Activated CD4-positive, alpha-beta memory T cell treated with anti-CD3 and anti-CD28 coated beads, Interleukin-2, amount 10 ng/mL, durations not matched to agents 7 days and 5 days (primary cell): ENCODE results near the gene TMEM143. TPM values are rescaled to one million over a fixed set of nuclear protein-coding genes. Genes with fewer than 3 reads are reported as not detected.
"Not testable (repeated sequence)": the region's sequence is repeated elsewhere in the genome, so short reads cannot be mapped to it uniquely, and the experiment has no call there.

Experiments
- CTCF ChIA-PET: fragments of 350-600 bp; sonication (Branson Sonifier 250); formaldehyde crosslinking; loops from one replicate; lab custom pipeline; 2021; ENCODE audit warnings: antibody characterized with exemption, inconsistent platforms; lab: Charles Lee
- POLR2A ChIA-PET: fragments of 350-600 bp; sonication (Branson Sonifier 250); formaldehyde crosslinking; loops from one replicate; lab custom pipeline; 2021; ENCODE audit warnings: antibody characterized with exemption; lab: Charles Lee
- DNase-seq: peaks from one replicate; pipeline ENCODE4 v3.0.0-alpha.2; 2020
- H3K27ac Mint-ChIP-seq: one replicate; pipeline ENCODE4 v1.8.0; 2021; ENCODE audit warnings: mild to moderate bottlenecking, mixed read lengths
- H3K27me3 Mint-ChIP-seq: one replicate; pipeline ENCODE4 v1.8.0; 2021; ENCODE audit warnings: mixed read lengths
- H3K36me3 Mint-ChIP-seq: one replicate; pipeline ENCODE4 v1.8.0; 2021; ENCODE audit warnings: low read depth, mixed read lengths
- H3K4me1 Mint-ChIP-seq: one replicate; pipeline ENCODE4 v1.8.0; 2021; ENCODE audit warnings: mixed read lengths
- H3K4me3 Mint-ChIP-seq: one replicate; pipeline ENCODE4 v1.8.0; 2021; ENCODE audit warnings: mild to moderate bottlenecking, mixed read lengths
- H3K9me3 Mint-ChIP-seq: one replicate; pipeline ENCODE4 v1.8.0; 2021; ENCODE audit warnings: mixed read lengths
- total RNA-seq, 2 experiments: library from RNA; stranded (reverse); gene quantifications; one replicate each; pipeline ENCODE4 v1.2.3, GENCODE V29; 2021

TMEM143 gene
- total RNA-seq, 2 experiments from 2014 or later = 17.4 to 18.2 TPM

DNA sequence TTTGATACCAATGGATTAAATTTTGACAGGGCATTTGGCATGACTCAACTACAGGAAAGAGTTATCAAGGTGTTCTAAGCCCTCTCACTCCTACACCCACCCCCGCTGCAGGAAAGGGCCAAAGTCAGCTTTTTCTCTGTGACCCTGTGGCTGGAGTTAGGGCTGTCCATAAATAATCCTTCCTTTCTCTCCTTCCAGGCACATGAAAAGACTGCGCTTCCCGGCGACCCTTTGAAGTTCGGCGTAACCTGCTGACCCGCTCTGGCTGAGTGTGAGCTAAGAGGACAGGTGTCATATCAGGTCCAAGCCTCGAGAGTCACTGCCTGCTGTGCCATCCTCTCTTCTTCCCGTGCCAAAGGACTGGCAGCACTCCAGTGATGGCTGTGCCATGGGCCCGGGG is 68.3 kb downstream of the TMEM143 start:
- Mint-ChIP-seq H3K4me3 (no peak overlapping the region), H3K36me3 (no peaks in the 10 kb centered on the region), H3K27me3 (peaks cover under 1% of the 10 kb centered on the region), H3K9me3 (no peaks in the 10 kb centered on the region), H3K27ac (no peak overlapping the region), H3K4me1 (peaks cover 6% of the 10 kb centered on the region)
- ChIA-PET CTCF (no interaction called here), POLR2A (no interaction called here)
- DNase-seq = no peak

DNA sequence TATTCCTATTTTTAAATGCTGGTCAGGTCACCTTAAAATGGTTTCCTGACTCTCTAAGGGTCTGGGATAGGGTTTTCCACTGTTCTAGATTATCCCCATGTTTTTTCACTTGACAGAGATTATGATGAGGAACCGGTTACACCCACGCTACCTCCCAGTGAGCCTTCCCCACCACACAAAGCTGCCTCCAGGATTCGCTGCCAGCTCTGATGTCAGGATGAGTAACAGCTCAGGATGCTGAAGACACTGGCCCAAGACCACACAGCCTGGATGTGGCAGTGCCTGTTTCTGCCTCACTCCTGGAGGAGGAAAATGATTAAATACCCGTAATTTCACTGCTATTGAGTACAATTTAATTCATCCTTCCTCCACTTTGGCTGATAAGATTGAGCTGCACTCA is 70.9 kb downstream of the TMEM143 start:
- CTCF ChIA-PET = interaction anchor here (0.7 kb wide), 1 partner anchor 535 kb away, joined by 3 read pairs; no protein-coding TSS in a partner anchor
- H3K36me3 Mint-ChIP-seq = no peaks in the 10 kb centered on the region
- no peak for DNase-seq
- peaks cover 5% of the 10 kb centered on the region for H3K27me3 Mint-ChIP-seq
- H3K27ac Mint-ChIP-seq = no peak overlapping the region
- no peak overlapping the region for H3K4me3 Mint-ChIP-seq
- no peaks in the 10 kb centered on the region for H3K9me3 Mint-ChIP-seq
- POLR2A ChIA-PET = interaction anchor here (1.1 kb wide), 1 partner anchor 41 kb away, joined by 3 read pairs; no protein-coding TSS in a partner anchor
- H3K4me1 Mint-ChIP-seq = peaks cover 6% of the 10 kb centered on the region

DNA sequence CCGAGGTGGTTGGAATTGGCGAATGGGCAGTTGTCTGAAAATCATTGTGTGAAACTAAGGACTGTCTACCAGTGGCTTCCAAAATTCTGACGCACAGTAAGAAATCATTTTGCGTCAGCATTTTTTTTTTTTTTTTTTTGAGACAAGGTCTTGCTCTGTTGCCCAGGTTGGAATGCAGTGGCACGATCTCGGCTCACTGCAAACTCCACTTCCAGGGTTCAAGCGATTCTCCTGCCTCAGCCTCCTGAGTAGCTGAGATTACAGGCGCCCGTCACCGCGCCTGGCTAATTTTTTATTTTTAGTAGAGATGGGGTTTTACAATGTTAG is 72.3 kb downstream of the TMEM143 start:
- CTCF ChIA-PET = interaction anchor here (0.7 to 2.3 kb wide), 9 partner anchors 13 to 889 kb away, joined by 3 to 13 read pairs (median 4); no protein-coding TSS in a partner anchor
- H3K27ac Mint-ChIP-seq, POLR2A ChIA-PET, H3K36me3 Mint-ChIP-seq, H3K27me3 Mint-ChIP-seq, DNase-seq, H3K4me1 Mint-ChIP-seq, H3K9me3 Mint-ChIP-seq: not testable (repeated sequence)
- peak overlapping the region; percentile 60 for H3K4me3 Mint-ChIP-seq

DNA sequence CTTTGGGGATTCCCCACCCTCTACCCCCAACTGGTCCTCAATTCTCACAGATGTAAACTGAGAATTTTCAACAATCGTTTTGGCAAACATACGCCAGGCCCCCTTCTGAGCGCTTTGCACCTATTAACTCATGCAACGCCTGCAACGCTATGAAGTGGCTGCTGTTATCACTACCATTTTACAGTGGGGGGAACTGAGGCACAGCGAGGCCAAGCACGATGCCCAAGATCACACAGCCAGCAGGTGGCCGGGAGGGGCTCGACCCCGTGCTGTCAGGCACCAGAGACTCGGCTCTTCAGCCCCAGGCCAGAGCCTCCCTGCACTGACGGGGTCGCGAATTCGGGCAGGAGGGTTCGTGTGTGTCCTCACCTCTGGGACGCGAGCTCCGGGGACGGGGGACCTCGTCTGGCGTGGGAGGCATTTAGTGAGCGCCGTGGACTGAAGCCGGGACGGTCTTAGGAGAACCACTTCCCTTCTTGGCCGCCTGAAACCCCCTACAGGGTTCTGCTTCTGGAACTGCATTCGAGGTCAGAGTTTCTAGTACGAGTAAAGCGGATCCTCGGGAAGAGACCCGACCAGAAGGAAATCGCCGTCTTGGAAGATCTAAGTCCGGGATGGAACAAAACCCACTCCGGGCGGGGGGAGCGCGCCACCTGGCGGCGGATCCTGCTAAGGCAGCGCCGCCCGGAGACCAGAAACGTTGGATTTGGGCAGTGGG is 72.8 kb downstream of the TMEM143 start:
- Mint-ChIP-seq H3K36me3 (peaks cover 4% of the 10 kb centered on the region), H3K27me3 (peaks cover 8% of the 10 kb centered on the region), H3K4me1 (peaks cover 6% of the 10 kb centered on the region), H3K9me3 (peaks cover 4% of the 10 kb centered on the region), H3K27ac (no peak overlapping the region), H3K4me3 (peak overlapping the region; percentile 60)
- ChIA-PET CTCF (interaction anchor here (1.1 to 2.3 kb wide), 7 partner anchors 13 to 30 kb away, joined by 3 to 13 read pairs (median 5); no protein-coding TSS in a partner anchor), POLR2A (no interaction called here)
- DNase-seq = peak; percentile 59

DNA sequence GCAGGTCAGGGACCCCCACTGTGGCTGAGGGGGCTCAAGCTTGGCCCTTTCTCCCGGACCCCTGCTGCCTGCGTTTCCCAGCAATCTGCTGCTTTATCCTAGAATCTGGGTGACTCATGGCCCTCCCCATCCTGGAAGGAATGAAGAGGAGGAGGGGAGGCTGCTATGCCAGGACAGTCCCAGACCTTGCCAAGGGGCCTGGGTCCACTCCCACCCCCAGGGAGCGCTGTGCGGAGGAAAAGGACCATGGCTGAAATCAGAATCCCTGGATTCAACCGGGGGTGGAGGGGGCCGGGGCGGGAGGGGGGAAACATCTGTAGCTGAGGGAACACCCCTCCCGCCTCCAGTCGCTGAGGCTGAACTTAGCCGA is 73.4 kb downstream of the TMEM143 start:
- Mint-ChIP-seq H3K9me3 (peaks cover 4% of the 10 kb centered on the region), H3K36me3 (peaks cover 4% of the 10 kb centered on the region), H3K4me3 (no peak overlapping the region), H3K4me1 (peaks cover 6% of the 10 kb centered on the region), H3K27ac (no peak overlapping the region), H3K27me3 (peaks cover 8% of the 10 kb centered on the region)
- ChIA-PET CTCF (interaction anchor here (1.1 to 2.3 kb wide), 7 partner anchors 12 to 30 kb away, joined by 3 to 13 read pairs (median 5); no protein-coding TSS in a partner anchor), POLR2A (interaction anchor here (1.2 kb wide), 1 partner anchor 43 kb away, joined by 3 read pairs; no protein-coding TSS in a partner anchor)
- no peak for DNase-seq

DNA sequence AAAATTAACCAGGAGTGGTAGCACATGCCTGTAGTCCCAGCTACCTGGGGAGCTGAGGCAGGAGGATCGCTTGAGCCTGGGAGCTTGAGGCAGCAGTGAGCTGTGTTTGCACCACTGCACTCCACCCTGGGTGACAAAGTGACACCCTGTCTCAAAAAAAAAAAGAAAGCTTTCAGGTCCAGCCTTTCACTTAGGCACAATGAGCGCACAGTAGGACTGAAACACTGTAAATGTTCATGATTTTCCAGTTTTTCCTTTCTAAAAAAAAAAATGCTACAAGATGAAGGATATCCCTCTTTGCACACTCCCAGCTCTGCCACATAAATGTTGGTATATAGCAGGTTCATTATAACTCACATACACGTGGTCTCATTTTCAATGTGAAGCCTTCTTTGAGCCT is 76.0 kb downstream of the TMEM143 start:
- peaks cover 12% of the 10 kb centered on the region for H3K27me3 Mint-ChIP-seq
- H3K9me3 Mint-ChIP-seq = peaks cover 11% of the 10 kb centered on the region
- H3K4me1 Mint-ChIP-seq = peaks cover 6% of the 10 kb centered on the region
- ChIA-PET POLR2A (no interaction called here), CTCF (interaction anchor here (0.7 kb wide), 2 partner anchors 23 to 248 kb away, joined by 3 read pairs; no protein-coding TSS in a partner anchor)
- no peak overlapping the region for H3K27ac Mint-ChIP-seq
- DNase-seq = no peak
- H3K4me3 Mint-ChIP-seq = no peak overlapping the region
- peaks cover 10% of the 10 kb centered on the region for H3K36me3 Mint-ChIP-seq

DNA sequence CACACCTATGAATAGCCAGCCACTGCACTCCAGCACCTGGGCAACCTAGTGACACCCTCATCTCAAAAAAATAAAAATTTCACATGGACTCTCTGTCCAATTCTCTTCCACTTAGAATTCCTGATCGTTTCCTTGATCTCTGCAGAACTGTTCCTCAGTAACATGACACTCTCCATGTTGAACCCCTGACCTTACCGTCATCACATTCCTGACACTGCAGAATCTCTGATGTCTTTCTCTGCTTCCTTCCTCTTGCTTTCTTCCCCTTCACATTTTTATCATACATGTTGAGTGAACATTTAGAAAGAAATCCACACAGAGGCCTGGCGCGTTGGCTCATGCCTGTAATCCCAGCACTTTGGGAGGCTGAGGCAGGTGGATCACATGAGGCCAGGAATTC is 78.8 kb downstream of the TMEM143 start:
- Mint-ChIP-seq H3K36me3 (peaks cover 10% of the 10 kb centered on the region), H3K9me3 (peaks cover 11% of the 10 kb centered on the region), H3K27ac (no peak overlapping the region), H3K4me3 (no peak overlapping the region), H3K4me1 (no peaks in the 10 kb centered on the region), H3K27me3 (peaks cover 12% of the 10 kb centered on the region)
- ChIA-PET POLR2A (no interaction called here), CTCF (no interaction called here)
- DNase-seq = no peak

DNA sequence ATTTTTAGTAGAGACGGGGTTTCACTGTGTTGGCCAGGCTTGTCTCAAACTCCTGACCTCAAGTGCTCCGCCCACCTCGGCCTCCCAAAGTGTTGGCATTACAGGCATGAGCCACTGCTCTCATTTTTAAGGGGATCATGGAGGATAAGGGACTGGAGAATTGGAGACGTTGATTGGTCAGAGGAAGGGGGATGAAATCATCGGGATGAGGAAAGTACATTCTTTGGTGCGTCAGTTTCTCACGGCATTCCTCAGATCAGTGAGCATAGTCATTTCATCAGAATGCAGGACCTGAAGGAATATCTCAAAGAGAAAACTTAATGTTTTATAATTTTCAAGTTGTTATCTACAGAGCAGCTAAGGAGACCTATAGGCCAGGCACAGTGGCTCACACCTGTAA is 79.8 kb downstream of the TMEM143 start:
- H3K27me3 Mint-ChIP-seq = peaks cover 10% of the 10 kb centered on the region
- H3K27ac Mint-ChIP-seq = no peak overlapping the region
- H3K4me1 Mint-ChIP-seq = no peaks in the 10 kb centered on the region
- POLR2A ChIA-PET = no interaction called here
- CTCF ChIA-PET = no interaction called here
- H3K36me3 Mint-ChIP-seq = peaks cover 10% of the 10 kb centered on the region
- peaks cover 11% of the 10 kb centered on the region for H3K9me3 Mint-ChIP-seq
- DNase-seq = no peak
- H3K4me3 Mint-ChIP-seq = no peak overlapping the region

Other genes starting within 250 kb of the TMEM143 start
- gene LIG1, start 193.6 kb downstream of the TMEM143 start, total RNA-seq = 100 to 1,000 TPM; 137 to 146 TPM
- gene ZSWIM9, start 193.3 kb downstream of the TMEM143 start, total RNA-seq = 1 to 10 TPM; 7.0 to 7.8 TPM
- gene CARD8, start 108.0 kb downstream of the TMEM143 start, total RNA-seq = 100 to 1,000 TPM; 247 to 253 TPM
- under 1 TPM; 0.15 to 0.20 TPM for gene ZNF114, start 93.9 kb downstream of the TMEM143 start, total RNA-seq
- gene EMP3, start 38.4 kb downstream of the TMEM143 start, total RNA-seq = 100 to 1,000 TPM; 418 to 447 TPM
- under 1 TPM in 1 of 2 experiments, not detected in 1; 0.28 TPM for gene SYNGR4, start 427 bp upstream of the TMEM143 start, total RNA-seq
- 10 to 100 TPM; 91.8 to 94.4 TPM for gene KDELR1, start 27.6 kb upstream of the TMEM143 start, total RNA-seq
- under 1 TPM; 0.18 TPM for gene GRIN2D, start 29.7 kb upstream of the TMEM143 start, total RNA-seq
- gene GRWD1, start 82.0 kb upstream of the TMEM143 start, total RNA-seq = 10 to 100 TPM; 25.6 to 27.1 TPM
- under 1 TPM; 0.73 to 0.86 TPM for gene KCNJ14, start 91.6 kb upstream of the TMEM143 start, total RNA-seq
- 10 to 100 TPM; 53.2 to 55.3 TPM for gene CYTH2, start 105.4 kb upstream of the TMEM143 start, total RNA-seq
- 1 to 10 TPM; 3.8 to 5.4 TPM for gene LMTK3, start 147.9 kb upstream of the TMEM143 start, total RNA-seq
- gene SULT2B1, start 188.2 kb upstream of the TMEM143 start, total RNA-seq = not detected
- not detected for gene SPACA4, start 242.8 kb upstream of the TMEM143 start, total RNA-seq